Measurements from ENCODE around the gene CLEC16A.

DNA sequence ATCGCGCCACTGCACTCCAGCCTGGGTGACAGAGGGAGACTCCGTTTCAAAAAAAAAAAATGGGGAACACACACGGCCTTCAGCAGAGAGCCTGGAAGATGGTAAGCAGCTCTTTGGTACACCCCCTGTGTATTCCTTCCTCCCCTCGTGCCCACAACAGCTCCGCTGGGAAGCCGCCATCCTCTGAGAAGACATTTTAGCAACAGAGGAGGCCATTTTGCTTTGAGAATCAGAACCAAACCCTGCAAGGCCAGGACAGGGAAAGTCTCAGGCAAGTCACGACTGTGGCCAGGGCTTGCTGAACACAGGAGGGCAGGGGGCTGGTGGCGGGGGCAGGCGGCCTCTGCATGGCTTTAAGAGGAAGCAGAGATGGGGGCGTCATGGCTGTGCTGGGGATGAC is 265.9 kb downstream of the CLEC16A start:
- TF ChIP-seq TAF15 (IDR thresholded peaks at IDR 0.05; ENCODE audit: low read depth, low read length), result no peak
- TF ChIP-seq ZKSCAN8 (CRISPR knock-in tag; IDR thresholded peaks at IDR 0.05), result no peak
- no peak for TF ChIP-seq SPI1 (IDR thresholded peaks at IDR 0.05; ENCODE audit: borderline replicate concordance, low read depth, low read length)
- TF ChIP-seq, protein P1, sequence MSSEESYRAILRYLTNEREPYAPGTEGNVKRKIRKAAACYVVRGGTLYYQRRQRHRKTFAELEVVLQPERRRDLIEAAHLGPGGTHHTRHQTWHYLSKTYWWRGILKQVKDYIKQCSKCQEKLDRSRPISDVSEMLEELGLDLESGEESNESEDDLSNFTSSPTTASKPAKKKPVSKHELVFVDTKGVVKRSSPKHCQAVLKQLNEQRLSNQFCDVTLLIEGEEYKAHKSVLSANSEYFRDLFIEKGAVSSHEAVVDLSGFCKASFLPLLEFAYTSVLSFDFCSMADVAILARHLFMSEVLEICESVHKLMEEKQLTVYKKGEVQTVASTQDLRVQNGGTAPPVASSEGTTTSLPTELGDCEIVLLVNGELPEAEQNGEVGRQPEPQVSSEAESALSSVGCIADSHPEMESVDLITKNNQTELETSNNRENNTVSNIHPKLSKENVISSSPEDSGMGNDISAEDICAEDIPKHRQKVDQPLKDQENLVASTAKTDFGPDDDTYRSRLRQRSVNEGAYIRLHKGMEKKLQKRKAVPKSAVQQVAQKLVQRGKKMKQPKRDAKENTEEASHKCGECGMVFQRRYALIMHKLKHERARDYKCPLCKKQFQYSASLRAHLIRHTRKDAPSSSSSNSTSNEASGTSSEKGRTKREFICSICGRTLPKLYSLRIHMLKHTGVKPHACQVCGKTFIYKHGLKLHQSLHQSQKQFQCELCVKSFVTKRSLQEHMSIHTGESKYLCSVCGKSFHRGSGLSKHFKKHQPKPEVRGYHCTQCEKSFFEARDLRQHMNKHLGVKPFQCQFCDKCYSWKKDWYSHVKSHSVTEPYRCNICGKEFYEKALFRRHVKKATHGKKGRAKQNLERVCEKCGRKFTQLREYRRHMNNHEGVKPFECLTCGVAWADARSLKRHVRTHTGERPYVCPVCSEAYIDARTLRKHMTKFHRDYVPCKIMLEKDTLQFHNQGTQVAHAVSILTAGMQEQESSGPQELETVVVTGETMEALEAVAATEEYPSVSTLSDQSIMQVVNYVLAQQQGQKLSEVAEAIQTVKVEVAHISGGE (CRISPR knock-in tag; IDR thresholded peaks at IDR 0.05), result no peak

Measured in K562 (cell line).